ENCODE data around the gene NRXN3.

GRCh38 chr14:78178971-78179370, 8.8 kb downstream of the NRXN3 start:
- no peak for TF ChIP-seq CTCF (tag by site-specific recombination; IDR thresholded peaks at IDR 0.05)
- no peak for TF ChIP-seq ZNF501 (tag by site-specific recombination; IDR thresholded peaks at IDR 0.05)
- TF ChIP-seq SP3 (tag by site-specific recombination; IDR thresholded peaks at IDR 0.05): no peak
- no peak for TF ChIP-seq BCL11A (tag by site-specific recombination; IDR thresholded peaks at IDR 0.05; ENCODE audit: low read depth)
- no peak for TF ChIP-seq PBX3 (CRISPR knock-in tag; IDR thresholded peaks at IDR 0.05)
